Measurements from ENCODE around the gene IL33.

Gene IL33

GRCh38 chr9:6218099-6218502 is 2.5 kb downstream of the IL33 start:
- DNase-seq = no peak

DNA sequence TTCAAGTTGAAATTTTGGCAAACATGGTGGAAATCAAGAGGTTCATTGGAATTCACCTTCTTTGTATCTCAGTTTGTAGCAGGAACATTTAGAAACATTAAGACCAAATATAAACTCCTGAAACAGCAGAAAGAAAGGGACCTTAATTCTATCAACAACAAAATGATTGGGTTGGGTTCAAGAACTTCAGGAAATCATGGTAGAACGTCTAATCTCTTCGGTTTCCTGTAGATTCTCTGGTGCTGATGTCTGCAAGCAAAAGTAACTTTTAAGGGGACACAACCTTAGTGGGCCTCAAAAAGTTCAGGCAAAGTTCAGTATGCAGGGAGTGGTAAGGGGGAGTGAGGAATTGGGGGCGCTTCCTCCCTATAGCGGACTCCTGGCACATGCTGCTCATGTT is 3.4 kb downstream of the IL33 start:
- no peak for DNase-seq

DNA sequence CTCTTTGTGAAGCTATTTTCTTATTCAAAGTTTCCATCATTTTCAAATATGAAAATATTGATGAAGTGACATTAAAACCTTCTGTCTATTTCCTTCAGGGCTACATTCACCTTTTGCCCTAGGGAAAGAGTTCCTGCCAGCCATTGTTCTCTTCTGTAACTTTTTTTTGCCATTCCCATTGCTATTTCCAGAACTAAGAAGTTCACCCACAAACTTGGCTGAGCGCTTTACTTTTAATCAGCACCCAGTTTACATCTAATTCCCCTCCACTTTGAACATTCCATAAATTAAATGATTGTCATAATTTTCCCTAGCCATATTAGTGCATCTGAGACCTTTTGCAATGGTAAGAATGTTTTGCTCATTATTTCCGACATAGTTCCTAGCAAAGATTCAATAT is 4.4 kb downstream of the IL33 start:
- no peak for DNase-seq

- DNase-seq = no peak
Observed at GRCh38 chr9:6224393-6225154, 9.0 kb downstream of the IL33 start.

DNA sequence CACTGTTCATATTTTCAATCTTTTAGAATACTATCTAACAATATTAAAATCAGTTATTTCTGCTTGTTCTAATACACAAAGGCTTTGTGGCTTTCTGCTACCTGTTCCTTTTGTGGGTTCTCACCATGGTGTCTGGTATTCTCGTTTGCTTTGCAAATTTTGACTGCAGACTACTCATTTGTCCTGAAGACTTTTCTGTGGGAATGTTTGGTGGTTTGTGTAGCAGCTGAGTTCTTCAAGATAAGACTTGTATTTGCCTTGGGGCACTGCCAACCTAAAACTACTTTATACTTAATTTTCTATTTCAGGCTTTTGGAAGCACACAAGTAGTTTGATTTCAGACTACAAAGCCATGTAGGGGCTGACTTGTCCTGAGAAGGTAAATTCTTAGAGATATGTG is 11.1 kb downstream of the IL33 start:
- no peak for DNase-seq

DNA sequence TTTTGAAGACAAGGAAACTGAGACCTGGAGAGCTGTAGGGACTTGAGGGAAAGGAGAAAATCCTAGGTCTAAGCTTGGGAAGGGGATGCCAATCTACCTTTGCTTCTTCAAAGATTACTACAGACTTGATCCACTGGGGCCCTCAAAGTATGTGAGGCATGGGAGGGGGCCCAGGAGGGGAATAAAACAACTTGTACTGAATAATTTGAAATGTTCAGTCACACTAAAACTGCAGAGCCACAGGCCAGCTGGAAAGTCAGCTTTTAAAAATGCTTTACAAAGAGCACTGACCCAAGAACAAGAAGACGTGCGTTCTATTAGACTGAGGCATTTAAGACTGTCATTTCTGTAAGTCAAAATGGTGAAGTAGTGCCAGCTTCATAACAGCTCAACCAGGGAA is 13.6 kb downstream of the IL33 start:
- no peak for DNase-seq

DNA sequence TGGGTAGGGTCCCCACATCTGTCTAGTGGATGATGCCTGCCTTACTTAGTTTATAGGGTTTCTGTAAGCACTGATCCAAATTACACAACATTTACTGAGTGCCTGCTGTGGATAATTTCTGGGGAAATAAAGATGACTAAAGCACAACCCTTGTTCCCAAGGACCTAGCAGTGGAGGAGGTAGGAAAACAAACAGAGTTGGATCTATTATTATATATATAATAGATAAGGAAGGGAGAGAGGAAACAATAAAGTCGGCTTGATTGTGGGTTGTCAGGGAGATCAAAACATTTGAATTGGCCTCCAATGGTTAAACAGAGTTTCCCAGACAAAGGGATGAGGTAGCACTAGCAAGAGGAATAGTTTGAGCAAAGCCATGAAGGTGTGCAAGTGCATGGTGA is 14.0 kb downstream of the IL33 start:
- no peak for DNase-seq

GRCh38 chr9:6230037-6230780 is 14.6 kb downstream of the IL33 start:
- no peak for DNase-seq

DNA sequence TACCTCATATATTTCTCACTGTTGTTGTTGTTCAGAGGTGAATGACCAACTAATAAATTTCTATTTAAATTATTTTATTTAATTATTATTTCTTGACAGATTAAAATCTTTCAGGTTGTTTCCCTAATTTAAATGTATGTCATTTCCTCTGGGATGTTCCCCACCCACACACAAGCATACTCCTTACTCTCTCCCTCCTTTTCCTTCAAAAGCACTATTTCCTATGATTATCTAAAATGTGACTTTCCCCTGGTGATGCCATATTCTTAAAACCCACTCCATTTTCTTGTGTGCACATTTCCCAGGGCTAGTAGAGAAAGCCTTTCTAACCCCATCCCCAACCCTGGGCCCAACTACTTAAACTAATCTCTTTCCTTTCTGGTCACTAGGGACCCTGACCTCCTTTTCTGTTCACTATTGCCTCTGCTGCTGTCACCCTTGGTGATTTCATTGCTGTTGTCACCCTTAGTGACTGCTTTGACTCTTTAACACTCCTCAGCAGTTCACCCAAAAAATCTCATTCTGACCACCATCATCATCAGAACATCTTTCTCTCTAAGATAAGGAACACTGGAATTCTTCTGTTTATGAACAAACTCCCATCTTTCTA is 16.8 kb downstream of the IL33 start:
- DNase-seq = no peak

DNA sequence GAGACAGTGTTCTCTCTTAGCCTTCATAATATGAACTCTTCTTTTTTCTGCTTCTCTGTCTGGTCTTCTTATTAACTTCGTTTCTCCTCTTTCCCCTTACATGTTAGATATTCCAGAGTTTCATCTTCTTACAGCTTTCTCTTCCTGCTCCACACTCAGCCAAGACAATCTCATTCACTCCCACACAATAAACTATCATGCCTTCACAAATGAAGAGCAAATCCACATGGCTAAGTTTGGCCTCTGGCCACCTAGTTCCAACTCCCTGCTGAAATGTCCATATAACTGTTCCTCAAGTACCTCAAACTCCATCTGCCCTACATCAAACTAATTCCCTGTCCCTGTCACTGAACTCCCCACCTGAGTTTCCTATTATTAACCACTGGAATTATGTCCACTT is 18.4 kb downstream of the IL33 start:
- DNase-seq = no peak

DNA sequence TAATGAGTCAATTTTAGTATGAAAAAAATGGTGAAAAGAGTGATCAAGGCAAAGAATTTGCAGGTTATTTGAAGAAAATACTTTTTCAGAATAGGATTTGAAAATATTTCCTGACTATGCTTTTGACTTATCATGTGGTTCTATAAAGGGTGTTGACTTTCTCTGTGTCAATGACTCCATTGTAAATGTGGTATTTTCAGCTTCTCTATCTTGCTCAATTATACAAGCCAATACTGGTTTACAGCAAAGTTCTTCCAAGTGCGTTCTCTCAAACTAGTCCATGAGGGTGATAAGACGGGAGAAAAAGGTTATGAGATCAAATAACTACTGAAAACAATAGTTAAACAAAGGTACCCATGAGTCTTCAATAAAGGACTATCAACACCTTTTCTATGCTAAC is 21.7 kb downstream of the IL33 start:
- DNase-seq = no peak

DNA sequence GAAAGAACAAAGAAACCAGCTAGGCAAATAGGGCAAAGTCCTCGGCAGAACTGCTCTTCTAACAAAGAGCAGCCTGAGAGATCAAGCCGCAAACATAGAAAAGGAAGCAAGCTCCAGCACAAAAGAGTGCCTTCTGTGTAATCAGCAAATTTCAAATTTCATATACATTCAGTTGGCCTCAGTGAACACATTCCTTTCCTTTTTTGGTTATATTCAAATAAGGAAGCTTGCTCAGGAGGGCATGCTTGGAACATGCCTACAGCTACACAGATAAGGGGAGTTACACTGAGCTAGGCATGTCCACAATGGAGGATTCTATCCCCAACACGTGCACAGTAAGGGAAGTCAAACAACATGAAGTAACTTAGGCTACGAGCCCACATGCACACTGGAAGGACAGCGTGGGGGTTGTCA is 23.4 kb downstream of the IL33 start:
- no peak for DNase-seq

DNA sequence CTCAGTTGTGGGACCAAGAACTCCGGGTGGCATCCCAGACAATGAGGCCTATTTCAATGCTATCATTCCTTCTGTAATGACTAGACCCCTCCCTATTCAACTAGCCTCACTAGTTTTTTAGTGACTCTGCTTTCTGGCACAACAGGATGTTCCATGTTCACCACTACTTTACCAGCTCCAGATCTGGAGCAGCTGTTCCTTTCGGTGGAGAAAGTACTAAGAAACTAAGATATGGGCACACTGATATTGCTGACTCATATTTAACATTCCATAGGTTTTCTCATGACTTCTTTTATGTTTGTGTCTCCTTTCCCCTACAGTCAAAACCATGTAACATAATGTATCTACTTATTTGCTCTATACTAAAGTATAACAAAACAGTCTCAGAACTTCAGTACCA is 24.1 kb downstream of the IL33 start:
- DNase-seq = no peak

DNA sequence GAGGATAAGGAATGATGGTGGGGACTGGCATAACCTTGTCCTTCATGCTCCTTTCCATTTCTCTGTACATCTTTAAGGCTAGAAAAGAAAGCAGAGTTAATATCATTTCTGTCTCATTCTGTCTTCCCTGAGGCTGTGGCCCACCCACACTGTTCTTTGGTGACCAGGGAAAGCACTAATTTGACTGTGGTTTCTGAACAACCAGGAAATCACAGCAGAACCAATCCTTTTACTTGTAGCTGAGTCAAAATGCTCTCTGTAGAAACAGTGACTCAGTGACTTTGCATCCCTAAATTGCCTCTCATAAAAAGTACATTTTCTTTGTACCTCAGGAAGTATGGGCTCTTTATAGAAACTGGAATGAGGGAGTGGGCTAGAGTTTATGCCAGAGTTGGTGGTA is 28.1 kb downstream of the IL33 start:
- no peak for DNase-seq

DNA sequence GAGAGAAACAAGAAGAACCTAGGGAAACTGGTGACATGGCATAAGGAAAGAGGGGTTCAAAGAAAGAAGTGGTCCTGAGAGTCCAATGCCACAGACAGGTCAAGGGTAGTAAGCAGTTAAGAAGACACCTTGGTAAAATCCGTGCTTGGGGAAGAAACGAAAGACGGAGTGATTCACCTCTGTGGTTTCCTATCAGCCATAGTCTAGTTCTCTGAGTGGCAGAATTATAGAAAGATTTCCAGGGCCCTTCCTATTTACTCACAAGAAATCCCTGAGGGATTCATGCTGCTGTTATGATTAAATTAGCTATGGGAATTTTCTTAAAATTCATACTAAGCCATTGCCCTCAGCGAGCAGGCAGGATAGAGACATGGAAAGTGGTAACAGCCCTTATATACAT is 31.7 kb downstream of the IL33 start:
- DNase-seq = no peak

DNA sequence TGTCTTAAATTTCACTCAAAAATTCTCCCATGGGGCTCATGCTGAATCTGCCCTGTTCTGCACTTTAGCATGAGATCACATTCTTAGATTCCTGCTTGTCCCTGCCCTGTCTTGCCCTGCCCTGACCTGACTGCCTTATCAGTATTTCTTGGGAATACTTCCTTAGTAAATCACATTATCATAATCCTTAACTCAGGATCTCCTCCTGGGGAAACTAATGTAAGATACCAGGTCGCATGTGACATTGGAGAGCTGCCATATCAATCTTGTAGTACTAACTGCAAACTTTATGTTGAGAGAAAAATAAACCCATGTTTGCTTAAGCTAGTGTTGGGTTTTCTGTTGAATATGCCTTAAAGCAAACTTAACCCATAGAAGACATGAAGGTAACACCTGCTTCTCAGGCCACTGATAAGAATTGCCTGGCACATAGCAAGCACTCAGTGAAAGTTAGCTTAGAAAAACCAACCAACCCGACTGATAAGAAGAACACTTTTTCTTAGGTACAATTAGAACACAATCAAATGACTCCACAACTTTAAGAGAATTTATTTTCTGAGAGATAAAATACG is 53.3 kb downstream of the IL33 start:
- DNase-seq = no peak

- DNase-seq = no peak
Observed at GRCh38 chr9:6270896-6271295, 55.3 kb downstream of the IL33 start.

DNA sequence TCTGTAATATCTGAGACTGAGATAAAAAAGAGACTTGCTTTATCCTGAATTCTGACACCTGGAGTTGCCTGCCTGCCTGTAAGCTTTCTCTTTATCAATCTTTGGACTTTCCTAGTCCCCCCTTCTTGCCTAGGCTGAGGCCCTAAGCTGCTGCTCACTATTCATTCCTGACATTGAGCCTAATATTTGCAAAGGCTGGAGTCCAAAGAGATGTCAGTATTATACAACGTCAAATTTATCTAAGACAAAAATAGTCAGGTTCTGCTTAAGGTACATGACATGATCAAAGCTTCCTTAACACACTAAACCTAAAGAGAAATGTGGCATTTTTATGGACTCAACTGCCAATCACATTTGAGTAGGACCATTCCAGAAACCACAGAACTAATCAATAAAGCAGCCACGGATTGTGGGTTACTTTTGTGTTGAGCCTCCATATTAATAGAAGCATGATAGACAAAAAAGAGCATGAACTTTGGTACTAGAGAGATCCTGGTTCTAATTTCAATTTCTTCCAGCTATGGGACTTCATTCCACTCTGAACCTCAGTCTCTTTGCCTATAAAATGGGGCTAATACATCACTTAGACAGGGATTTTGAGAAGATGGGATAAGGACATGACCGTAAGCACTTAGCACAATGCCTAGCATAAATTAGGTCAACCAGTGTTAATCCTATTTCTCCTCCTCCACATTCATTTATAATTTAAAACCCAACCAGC is 56.1 kb downstream of the IL33 start:
- no peak for DNase-seq

DNA sequence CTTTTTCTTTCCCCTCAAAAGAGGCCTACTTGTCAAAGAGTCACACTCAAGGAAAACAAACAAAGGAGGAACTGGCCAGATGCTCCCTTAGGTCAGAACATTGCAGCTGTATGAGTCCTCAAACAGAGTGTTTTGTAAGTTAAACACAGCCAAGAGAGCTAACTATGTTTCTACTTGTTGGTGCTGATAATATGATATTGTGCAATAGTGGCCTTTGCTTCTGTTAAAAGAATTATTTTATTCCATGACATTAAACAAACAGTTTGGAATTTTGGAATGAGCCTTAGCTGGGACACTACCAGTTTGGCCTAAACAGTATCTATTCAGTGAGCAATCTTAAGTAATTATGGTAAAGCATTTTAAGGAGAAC is 56.6 kb downstream of the IL33 start:
- DNase-seq = no peak

DNA sequence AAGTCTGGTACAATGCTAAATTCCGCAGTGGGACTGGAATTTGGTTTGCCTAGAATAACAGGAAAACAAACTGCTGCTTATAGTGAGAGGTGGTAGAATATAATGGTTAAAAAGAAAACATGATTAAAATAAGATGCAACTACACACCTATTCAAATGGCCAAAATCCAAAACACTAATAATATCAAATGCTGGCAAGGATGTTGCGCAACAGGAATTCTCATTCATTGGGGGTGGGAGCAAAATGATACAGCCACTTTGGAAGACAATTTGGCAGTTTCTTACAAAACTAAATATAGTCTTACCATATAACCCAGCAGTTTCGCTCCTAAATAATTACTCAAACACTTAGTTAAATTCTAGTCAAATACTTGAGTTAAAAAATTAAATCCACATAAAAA is 61.8 kb downstream of the IL33 start:
- no peak for DNase-seq

- DNase-seq = no peak
Observed at GRCh38 chr9:6301858-6302257, 86.3 kb downstream of the IL33 start.

GRCh38 chr9:6302417-6302816 is 86.8 kb downstream of the IL33 start:
- DNase-seq = no peak

GRCh38 chr9:6304232-6304631 is 88.6 kb downstream of the IL33 start:
- DNase-seq = no peak
